NCI-H1930 (cell line): ENCODE data around the gene RAD18.

Source experiments
- DNase-seq, 2 experiments: peaks; one replicate each; lab custom pipeline; 2025; lab: John Stamatoyannopoulos, UW

Gene RAD18

GRCh38 chr3:8964436-8965370, 1.4 kb upstream of the RAD18 start:
- no peak for DNase-seq

GRCh38 chr3:8962226-8962861, 928 bp downstream of the RAD18 start:
- DNase-seq, result no peak

GRCh38 chr3:8959668-8960067, 3.6 kb downstream of the RAD18 start:
- no peak for DNase-seq

GRCh38 chr3:8954938-8955763, 8.1 kb downstream of the RAD18 start:
- no peak for DNase-seq

- DNase-seq, result no peak
Observed at GRCh38 chr3:8953313-8953712, 10.0 kb downstream of the RAD18 start.

- DNase-seq, result no peak
Observed at GRCh38 chr3:8952130-8952529, 11.1 kb downstream of the RAD18 start.

- DNase-seq, result no peak
Observed at GRCh38 chr3:8945890-8946600, 17.2 kb downstream of the RAD18 start.

GRCh38 chr3:8942746-8943488, 20.4 kb downstream of the RAD18 start:
- no peak for DNase-seq

- no peak for DNase-seq
Observed at GRCh38 chr3:8942115-8942514, 21.2 kb downstream of the RAD18 start.

GRCh38 chr3:8938021-8938420, 25.3 kb downstream of the RAD18 start:
- DNase-seq, result no peak

- no peak for DNase-seq
Observed at GRCh38 chr3:8937064-8938020, 25.9 kb downstream of the RAD18 start.

GRCh38 chr3:8932507-8932906, 30.8 kb downstream of the RAD18 start:
- no peak for DNase-seq

GRCh38 chr3:8931342-8931741, 31.9 kb downstream of the RAD18 start:
- DNase-seq, result no peak

- no peak for DNase-seq
Observed at GRCh38 chr3:8929860-8930259, 33.4 kb downstream of the RAD18 start.

- DNase-seq, result no peak
Observed at GRCh38 chr3:8914491-8914890, 48.8 kb downstream of the RAD18 start.

- DNase-seq, result no peak
Observed at GRCh38 chr3:8911781-8912180, 51.5 kb downstream of the RAD18 start.

- DNase-seq, result no peak
Observed at GRCh38 chr3:8909160-8909559, 54.1 kb downstream of the RAD18 start.

GRCh38 chr3:8903191-8903590, 60.1 kb downstream of the RAD18 start:
- DNase-seq, result no peak

GRCh38 chr3:8900869-8901268, 62.4 kb downstream of the RAD18 start:
- no peak for DNase-seq

- no peak for DNase-seq
Observed at GRCh38 chr3:8899876-8900460, 63.3 kb downstream of the RAD18 start.
